Measurements from ENCODE around the gene TMEM150C. TPM values are rescaled to one million over a fixed set of nuclear protein-coding genes. Genes with fewer than 3 reads are reported as not detected.

Gene TMEM150C
- total and polyA plus RNA-seq, 8 donors, result 1.0 to 8.7 (median 3.0) TPM

- H3K36me3 ChIP-seq, result no peaks in the 10 kb centered on the region
- H3K4me1 ChIP-seq, result peaks cover 0 to 9% (median 3%) of the 10 kb centered on the region in 3 donors
- WGBS, 2 donors, result 94 to 95% methylated on average over 4 of the region's 4 CpGs
- H3K4me3 ChIP-seq, result no peak overlapping the region
- H3K27ac ChIP-seq, result no peak overlapping the region
- TF ChIP-seq CTCF (IDR thresholded peaks at IDR 0.05), result no peak
- DNase-seq, result no peak
- H3K27me3 ChIP-seq, result no peaks in the 10 kb centered on the region
- no peak for FAIRE-seq
- H3K9me3 ChIP-seq, result no peaks in the 10 kb centered on the region
- ATAC-seq, result no peak
- intact Hi-C loops (cut with DNase I), result no loop called here
Observed at GRCh38 chr4:82436780-82437179, 125.0 kb downstream of the TMEM150C start.

GRCh38 chr4:82436130-82436529, 125.7 kb downstream of the TMEM150C start:
- DNase-seq (no peak), FAIRE-seq (no peak), ATAC-seq (no peak)
- TF ChIP-seq CTCF (IDR thresholded peaks at IDR 0.05), result no peak
- Histone ChIP-seq H3K4me3 (no peak overlapping the region), H3K4me1 (peaks cover 0 to 14% (median 7%) of the 10 kb centered on the region in 3 donors), H3K9me3 (no peaks in the 10 kb centered on the region), H3K36me3 (no peaks in the 10 kb centered on the region), H3K27me3 (no peaks in the 10 kb centered on the region), H3K27ac (no peak overlapping the region)
- intact Hi-C loops (cut with DNase I), result no loop called here
- 83 to 87% methylated on average over 5 of the region's 5 CpGs for WGBS, 2 donors

- no peaks in the 10 kb centered on the region for H3K9me3 ChIP-seq
- no peaks in the 10 kb centered on the region for H3K27me3 ChIP-seq
- FAIRE-seq, result no peak
- 95 to 96% methylated on average over 7 of the region's 7 CpGs for WGBS, 2 donors
- no peak for TF ChIP-seq CTCF (IDR thresholded peaks at IDR 0.05)
- intact Hi-C loops (cut with DNase I), result no loop called here
- ATAC-seq, result no peak
- no peak overlapping the region for H3K27ac ChIP-seq
- no peaks in the 10 kb centered on the region for H3K36me3 ChIP-seq
- no peak overlapping the region for H3K4me3 ChIP-seq
- peaks cover 0 to 14% (median 7%) of the 10 kb centered on the region in 3 donors for H3K4me1 ChIP-seq
- no peak for DNase-seq
Observed at GRCh38 chr4:82434949-82435348, 126.8 kb downstream of the TMEM150C start.

GRCh38 chr4:82433791-82434190, 128.0 kb downstream of the TMEM150C start:
- H3K4me3 ChIP-seq, result no peak overlapping the region
- H3K36me3 ChIP-seq, result no peaks in the 10 kb centered on the region
- no peak overlapping the region for H3K27ac ChIP-seq
- TF ChIP-seq CTCF (IDR thresholded peaks at IDR 0.05), result no peak
- intact Hi-C loops (cut with DNase I), result no loop called here
- WGBS, 2 donors, result 69 to 79% methylated on average over 2 of the region's 2 CpGs
- no peak for FAIRE-seq
- DNase-seq, result no peak
- H3K27me3 ChIP-seq, result no peaks in the 10 kb centered on the region
- H3K4me1 ChIP-seq, result peaks cover 0 to 14% (median 7%) of the 10 kb centered on the region in 3 donors
- H3K9me3 ChIP-seq, result no peaks in the 10 kb centered on the region
- no peak for ATAC-seq

Other genes starting within 250 kb of the TMEM150C start
- gene HNRNPD, start 188.0 kb downstream of the TMEM150C start, total RNA-seq, result 10 to 100 TPM; 52.7 to 92.0 (median 72.7) TPM
- gene HNRNPD, start 188.0 kb downstream of the TMEM150C start, polyA plus RNA-seq, result 100 to 1,000 TPM in 1 of 2 donors, 10 to 100 TPM in 1; 93.7 to 131 TPM
- gene HNRNPDL, start 131.5 kb downstream of the TMEM150C start, total RNA-seq, result 100 to 1,000 TPM in 2 of 6 donors, 10 to 100 TPM in 4; 56.6 to 134 (median 92.5) TPM
- 100 to 1,000 TPM; 122 to 210 TPM for gene HNRNPDL, start 131.5 kb downstream of the TMEM150C start, polyA plus RNA-seq
- gene ENOPH1, start 131.4 kb downstream of the TMEM150C start, total RNA-seq, result 10 to 100 TPM in 4 of 6 donors, 1 to 10 TPM in 2; 8.4 to 17.4 (median 13.6) TPM
- 10 to 100 TPM; 21.2 to 24.4 TPM for gene ENOPH1, start 131.4 kb downstream of the TMEM150C start, polyA plus RNA-seq
- 10 to 100 TPM; 19.1 to 41.3 (median 27.1) TPM for gene SCD5, start 236.8 kb upstream of the TMEM150C start, total RNA-seq
- 10 to 100 TPM; 30.3 to 58.3 TPM for gene SCD5, start 236.8 kb upstream of the TMEM150C start, polyA plus RNA-seq